Left lung (tissue), 10 donors: ENCODE data around the gene OR13C8. TPM values are rescaled to one million over a fixed set of nuclear protein-coding genes. Genes with fewer than 3 reads are reported as not detected.
"Not testable (repeated sequence)": the region's sequence is repeated elsewhere in the genome, so short reads cannot be mapped to it uniquely, and the experiment has no call there.

ENCODE experiments used
- ATAC-seq: fragments of 200-7000 bp; cut with Tn5 transposase; one replicate; pipeline ENCODE4 v1.9.1; 2020; ENCODE audit warnings: moderate library complexity
- DNase-seq, 4 donors: peaks; one replicate each; pipeline ENCODE4 v3.0.0-alpha.2; 2013 to 2020
- H3K27ac ChIP-seq, 2 donors: fragments of 200-600 bp; sonication (generic) in 1 of 2; one replicate each; pipeline versions ENCODE4 v1.5.0 to v1.8.0; 2020 to 2021
- H3K27me3 ChIP-seq, 2 donors: fragments of 200-600 bp; sonication (generic) in 1 of 2; one replicate each; pipeline versions ENCODE4 v1.5.0 to v1.8.0; 2020 to 2021
- H3K36me3 ChIP-seq, 2 donors: fragments of 200-600 bp; sonication (generic) in 1 of 2; one replicate each; pipeline versions ENCODE4 v1.5.0 to v1.8.0; 2020 to 2021
- H3K4me1 ChIP-seq, 2 donors: fragments of 200-600 bp; one replicate each; pipeline ENCODE4 v1.8.0; 2021
- H3K4me3 ChIP-seq, 2 donors: fragments of 200-600 bp; sonication (generic) in 1 of 2; one replicate each; pipeline versions ENCODE4 v1.5.0 to v1.8.0; 2020 to 2021; ENCODE audit warnings: mild to moderate bottlenecking in 1 of 2
- H3K9me3 ChIP-seq, 2 donors: fragments of 200-600 bp; sonication (generic) in 1 of 2; one replicate each; pipeline versions ENCODE4 v1.5.0 to v1.8.0; 2020 to 2021
- CTCF ChIP-seq, 2 donors: fragments of 200-600 bp; sonication (generic) in 1 of 2; IDR thresholded peaks; one replicate each; pipeline versions ENCODE4 v1.5.0 to v1.8.0; 2021; ENCODE audit warnings: antibody characterized with exemption in 2 of 2
- intact Hi-C, 2 donors: fragments of 100-400 bp; cut with DNase I; formaldehyde crosslinking; loops; one replicate each; pipeline versions ENCODE4 v1.11.2 to v1.14.2; 2022
- polyA plus RNA-seq, 6 donors: library from polyadenylated mRNA; unstranded; fragments of 120-200 nt; gene quantifications; one replicate each; pipeline ENCODE4 v1.2.1, GENCODE V29; 2013; ENCODE audit not compliant: insufficient read length in 6 of 6
- total RNA-seq, 2 donors: library from RNA; stranded (reverse); fragmentation: NEBNext Ultra II Directional; extraction: Animal tissue kit (Norgen Biotek cat#: 25700); gene quantifications; one replicate each; pipeline ENCODE4 v1.2.1, GENCODE V29; 2021
- donor health status: DM: no; HTN: yes; CAD: no.
- donor health status: DM: no; HTN: no; CAD: no.

The OR13C8 gene
- total and polyA plus RNA-seq, 8 donors = not detected

- Histone ChIP-seq H3K27me3 (no peaks in the 10 kb centered on the region), H3K27ac (no peak overlapping the region), H3K4me1 (no peaks in the 10 kb centered on the region), H3K36me3 (no peaks in the 10 kb centered on the region), H3K4me3 (no peak overlapping the region), H3K9me3 (peaks cover 0 to 3% of the 10 kb centered on the region in 2 donors)
- TF ChIP-seq CTCF (IDR thresholded peaks at IDR 0.05) = no peak
- DNase-seq = no peak
- intact Hi-C loops = no loop called here
- no peak for ATAC-seq
These were observed 20.7 kb downstream of the OR13C8 start for GRCh38 chr9:104589626-104590025.

DNA sequence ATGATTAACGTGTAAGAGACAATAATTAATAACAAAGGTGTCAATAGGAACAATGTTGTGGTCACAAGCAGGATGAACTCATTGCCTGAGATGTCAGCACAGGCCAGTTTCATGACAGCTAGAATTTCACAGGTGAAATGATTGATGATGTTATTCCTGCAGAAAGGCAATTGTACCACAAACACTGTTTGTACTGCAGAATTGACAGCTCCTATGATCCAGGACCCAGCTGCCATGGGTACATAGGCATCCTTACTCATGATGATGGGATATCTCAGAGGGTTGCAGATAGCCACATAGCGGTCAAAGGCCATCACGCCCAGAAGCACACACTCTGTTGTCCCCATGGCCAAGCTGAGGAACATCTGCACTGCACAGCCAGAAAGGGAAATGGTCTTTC lies 29.8 kb downstream of the OR13C8 start:
- H3K36me3 ChIP-seq, H3K4me1 ChIP-seq, ATAC-seq, DNase-seq, intact Hi-C loops, H3K9me3 ChIP-seq, H3K27me3 ChIP-seq, H3K27ac ChIP-seq, H3K4me3 ChIP-seq: not testable (repeated sequence)

- H3K36me3 ChIP-seq, intact Hi-C loops, DNase-seq, H3K9me3 ChIP-seq, H3K4me3 ChIP-seq, H3K4me1 ChIP-seq, H3K27ac ChIP-seq, H3K27me3 ChIP-seq, ATAC-seq: not testable (repeated sequence)
These were observed 30.3 kb downstream of the OR13C8 start, which contains the start of gene OR13C5 for GRCh38 chr9:104599313-104599712. OR13C5 (minus strand) TSS chr9:104599413; CDS start chr9:104599413, 0 bp downstream.

DNA sequence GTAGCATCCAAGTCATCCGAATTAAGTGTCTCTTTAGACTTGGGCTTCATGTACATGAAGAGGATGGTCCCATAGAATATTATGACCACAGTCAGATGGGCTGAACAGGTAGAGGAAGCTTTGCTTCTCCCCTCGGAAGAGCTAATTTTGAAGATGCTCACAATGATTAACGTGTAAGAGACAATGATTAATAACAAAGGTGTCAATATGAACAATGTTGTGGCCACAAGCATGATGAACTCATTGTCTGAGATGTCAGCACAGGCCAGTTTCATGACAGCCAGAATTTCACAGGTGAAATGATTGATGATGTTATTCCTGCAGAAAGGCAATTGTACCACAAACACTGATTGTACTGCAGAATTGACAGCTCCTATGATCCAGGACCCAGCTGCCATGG lies 35.8 kb downstream of the OR13C8 start:
- intact Hi-C loops = no loop called here
- H3K36me3 ChIP-seq = no peaks in the 10 kb centered on the region
- no peak overlapping the region for H3K27ac ChIP-seq
- ATAC-seq = no peak
- H3K4me1 ChIP-seq = no peaks in the 10 kb centered on the region
- no peak overlapping the region for H3K4me3 ChIP-seq
- H3K9me3 ChIP-seq = no peaks in the 10 kb centered on the region
- DNase-seq = no peak
- no peak for TF ChIP-seq CTCF (IDR thresholded peaks at IDR 0.05)
- no peaks in the 10 kb centered on the region for H3K27me3 ChIP-seq

GRCh38 chr9:104605527-104605926 lies 36.6 kb downstream of the OR13C8 start, which contains the start of gene OR13C2:
OR13C2 (minus strand) TSS chr9:104605627; CDS start chr9:104605627, 0 bp downstream.
- intact Hi-C loops, DNase-seq, ATAC-seq: not testable (repeated sequence)

GRCh38 chr9:104606152-104606551 lies 37.2 kb downstream of the OR13C8 start:
- Histone ChIP-seq H3K27me3 (no peaks in the 10 kb centered on the region), H3K4me3 (no peak overlapping the region), H3K4me1 (no peaks in the 10 kb centered on the region), H3K9me3 (no peaks in the 10 kb centered on the region), H3K36me3 (no peaks in the 10 kb centered on the region), H3K27ac (no peak overlapping the region)
- DNase-seq = no peak
- no peak for ATAC-seq
- TF ChIP-seq CTCF (IDR thresholded peaks at IDR 0.05) = no peak
- intact Hi-C loops = no loop called here

More at GRCh38 chr9:104605527-104605926, 36.6 kb downstream of the OR13C8 start, which contains the start of gene OR13C2:
- not testable (repeated sequence) for H3K27ac ChIP-seq, H3K4me1 ChIP-seq, H3K27me3 ChIP-seq, H3K4me3 ChIP-seq, H3K36me3 ChIP-seq, H3K9me3 ChIP-seq

- H3K9me3 ChIP-seq = no peaks in the 10 kb centered on the region
- intact Hi-C loops = no loop called here
- H3K4me1 ChIP-seq = no peaks in the 10 kb centered on the region
- no peak for ATAC-seq
- TF ChIP-seq CTCF (IDR thresholded peaks at IDR 0.05) = no peak
- no peak overlapping the region for H3K4me3 ChIP-seq
- no peaks in the 10 kb centered on the region for H3K27me3 ChIP-seq
- DNase-seq = no peak
- no peak overlapping the region for H3K27ac ChIP-seq
- H3K36me3 ChIP-seq = no peaks in the 10 kb centered on the region
These were observed 39.4 kb downstream of the OR13C8 start for GRCh38 chr9:104608336-104608735.
